NCI-H1417 (cell line): Measurements from ENCODE around the gene C1orf116.

Source experiments
- DNase-seq, 3 experiments: peaks; one replicate each; lab custom pipeline; 2025; lab: John Stamatoyannopoulos, UW

C1orf116 gene

DNA sequence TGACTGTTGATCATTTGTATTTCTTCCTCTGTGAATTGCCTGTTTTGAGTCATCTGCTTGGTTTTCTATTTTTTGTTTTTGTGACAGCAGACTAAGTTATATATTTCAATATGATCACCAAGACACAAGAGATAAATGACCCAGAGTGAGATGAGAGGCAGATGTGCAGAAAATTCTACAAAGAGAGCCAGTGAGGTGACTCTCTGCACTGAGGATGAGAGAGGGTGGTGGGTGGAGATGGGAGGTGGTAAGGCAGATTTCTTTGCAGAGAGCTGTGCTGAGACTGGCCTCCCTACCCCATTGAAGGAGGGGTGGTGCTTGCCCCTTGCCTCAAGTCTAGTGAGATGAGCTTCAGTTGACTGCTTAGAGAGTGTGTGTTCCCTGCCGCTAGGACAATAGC lies 44.7 kb downstream of the C1orf116 start:
- DNase-seq, result no peak

DNA sequence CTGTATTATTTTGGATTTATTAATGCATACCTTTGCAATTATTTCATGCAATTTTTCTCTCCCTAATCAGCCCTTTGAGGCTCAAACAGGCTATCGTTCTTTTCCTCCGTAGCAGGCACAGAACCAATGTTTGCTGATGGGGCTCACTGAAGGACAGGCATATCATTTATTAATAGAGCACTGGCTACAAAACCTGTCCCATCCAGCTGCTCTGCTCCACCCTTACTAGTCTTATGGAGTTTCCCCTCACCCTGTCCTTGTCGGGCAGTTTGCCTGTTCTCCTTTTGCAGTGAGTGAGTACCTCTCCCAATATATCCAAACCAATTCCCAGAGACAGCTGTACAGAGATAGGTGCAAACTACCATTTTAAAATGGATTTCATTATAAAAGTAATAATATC lies 45.7 kb downstream of the C1orf116 start:
- no peak for DNase-seq

DNA sequence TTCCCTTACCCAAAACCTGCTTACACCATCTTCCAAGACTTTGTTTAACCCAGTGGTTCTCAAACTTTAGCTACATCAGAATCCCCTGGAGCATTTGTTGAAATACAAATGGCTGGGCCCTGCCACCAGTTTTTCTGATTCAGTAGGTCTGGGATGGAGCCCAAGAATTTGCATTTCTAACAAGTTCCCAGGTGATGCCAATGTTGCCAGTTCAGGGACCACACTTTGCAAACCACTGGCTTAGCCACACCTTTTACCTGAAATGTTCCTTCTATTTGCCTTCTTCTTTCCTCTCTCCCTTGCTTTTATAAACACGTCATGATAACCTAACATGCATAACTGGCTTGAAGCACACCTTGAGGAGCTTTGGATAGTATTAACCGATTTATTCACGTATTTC lies 46.2 kb downstream of the C1orf116 start:
- no peak for DNase-seq

DNA sequence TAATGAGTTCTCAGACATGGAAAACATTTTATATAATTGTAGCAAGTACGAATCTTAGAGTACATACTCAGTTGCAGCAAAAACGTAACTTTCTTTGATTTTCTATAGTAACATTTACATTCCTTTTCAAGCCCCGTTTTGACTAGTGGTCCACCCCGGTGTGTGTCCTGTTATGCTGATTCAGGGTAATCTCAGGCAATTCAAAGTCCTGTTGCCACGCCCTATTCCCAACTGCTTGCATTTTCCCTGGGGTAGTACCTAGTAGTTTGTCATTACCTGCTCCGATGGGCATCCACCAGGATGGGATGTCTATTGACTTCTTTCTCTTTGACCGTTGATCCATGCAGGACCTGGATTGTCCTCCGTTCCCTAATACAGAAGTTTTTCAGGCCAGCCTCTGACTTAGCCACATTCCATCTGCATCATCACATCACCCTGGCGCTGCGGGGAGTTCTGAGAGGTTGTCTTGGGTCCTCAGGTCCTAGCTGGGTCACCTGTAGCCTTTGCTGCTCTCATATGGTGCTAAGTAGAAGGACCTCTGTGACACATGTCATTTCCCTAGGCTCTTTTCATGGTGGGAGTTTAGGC lies 47.3 kb downstream of the C1orf116 start:
- no peak for DNase-seq

DNA sequence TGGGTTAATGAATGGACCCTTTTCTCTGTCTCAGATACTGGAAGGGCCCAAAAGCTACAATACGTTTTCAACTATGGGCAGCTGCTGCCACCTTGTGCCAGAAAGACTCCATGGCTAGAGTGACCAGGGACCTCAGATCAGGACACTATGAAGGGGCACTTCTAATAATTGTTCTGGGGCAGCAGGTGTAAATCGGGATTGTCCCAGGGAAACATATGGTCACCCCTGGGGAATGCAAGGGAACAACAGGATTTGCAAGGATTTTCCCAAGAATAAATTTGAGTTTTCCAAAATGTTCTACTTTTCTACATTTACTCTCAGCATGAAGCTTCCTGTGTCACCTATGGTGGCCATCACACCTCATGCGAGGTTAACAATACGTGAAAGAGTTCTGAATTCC lies 50.3 kb downstream of the C1orf116 start:
- peak; percentile 45 to 75 (median 56) for DNase-seq

DNA sequence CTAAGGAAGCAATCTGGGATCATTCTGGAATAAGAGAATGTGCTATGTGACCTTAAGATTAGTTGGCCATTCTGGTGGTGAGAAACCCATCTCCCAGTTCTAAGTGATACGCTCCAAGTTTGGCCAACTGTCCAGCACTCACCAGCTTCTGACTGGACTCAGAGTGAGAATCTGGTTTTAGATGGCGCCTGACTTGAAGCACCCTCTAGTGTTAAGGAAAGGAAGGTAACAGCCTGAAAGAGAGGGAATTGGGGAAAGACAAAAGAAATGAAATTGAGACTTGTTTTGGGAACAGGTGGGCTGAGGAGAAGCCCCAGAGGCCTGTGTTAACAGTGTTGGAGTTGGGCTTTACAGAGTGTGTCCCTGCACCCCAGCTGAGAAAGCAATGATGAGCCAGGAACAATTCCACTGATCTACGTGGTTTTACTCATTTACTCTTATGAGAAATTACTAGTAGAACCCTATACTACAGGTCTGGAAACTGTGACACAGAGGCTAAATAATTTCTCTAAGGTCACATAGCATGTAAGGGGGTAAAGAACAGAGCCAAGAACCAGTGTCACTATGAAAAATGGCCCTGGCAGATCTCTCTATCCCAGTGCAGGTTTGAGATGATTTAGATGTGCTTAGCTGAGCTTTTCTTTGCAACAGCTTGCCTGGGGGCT lies 53.0 kb downstream of the C1orf116 start:
- peak in 1 of 3 experiments; percentile 26 for DNase-seq

DNA sequence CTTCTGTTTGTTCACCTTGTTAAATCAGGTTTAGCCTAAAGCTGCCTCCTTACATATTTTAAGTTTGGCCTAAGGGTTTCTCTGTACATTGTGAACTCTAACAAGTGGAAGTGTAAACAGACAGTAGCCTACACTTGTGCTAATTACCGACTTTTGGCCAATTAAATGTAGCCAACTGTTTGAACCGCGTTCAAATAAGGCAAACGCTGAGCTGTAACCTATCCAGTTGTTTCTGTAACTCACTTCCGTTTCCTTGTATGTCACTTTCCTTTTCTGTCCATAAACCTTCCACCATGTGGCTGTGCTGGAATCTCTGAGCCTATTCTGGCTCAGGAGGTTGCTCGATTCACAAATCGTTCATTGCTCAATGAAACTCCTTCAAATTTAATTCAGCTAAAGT lies 54.3 kb downstream of the C1orf116 start:
- DNase-seq, result no peak

DNA sequence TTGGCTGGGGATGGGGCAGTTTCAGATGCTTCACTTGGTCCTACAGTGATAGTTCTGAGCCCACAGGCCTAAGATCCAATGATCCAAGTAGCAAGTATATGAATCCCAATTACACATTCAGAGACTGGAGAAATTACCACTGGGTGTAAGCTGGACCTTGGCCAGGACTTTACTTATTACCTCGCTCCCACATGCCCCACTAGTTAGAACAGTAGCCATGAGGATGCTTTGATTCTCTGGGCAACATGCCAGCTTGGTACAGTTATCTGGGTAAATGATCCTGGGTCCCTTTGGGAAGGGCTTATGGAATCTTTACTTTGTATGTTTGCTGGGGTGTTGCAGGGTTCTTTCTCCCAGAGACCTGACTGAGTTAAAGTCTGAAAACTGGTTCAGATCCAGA lies 57.2 kb downstream of the C1orf116 start:
- peak in 1 of 3 experiments; percentile 27 for DNase-seq

DNA sequence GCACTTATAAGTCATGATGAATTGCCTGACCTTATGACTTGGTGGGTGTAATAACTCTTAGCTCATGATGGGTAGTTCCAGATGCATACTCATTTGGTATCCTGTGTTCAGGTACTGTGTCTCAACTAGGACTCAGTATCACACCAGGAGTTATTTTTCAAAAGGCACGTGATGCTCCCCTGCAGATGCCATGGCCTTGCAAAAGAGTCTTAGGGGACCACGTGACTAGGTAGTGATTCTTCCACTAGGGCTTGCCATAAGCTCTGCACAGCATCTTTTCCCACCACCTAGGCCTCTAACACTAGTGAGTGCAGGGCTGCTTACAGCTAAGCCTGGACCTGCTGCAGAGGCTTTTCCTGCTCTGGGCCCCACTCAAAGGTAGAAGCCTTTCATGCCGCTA lies 58.4 kb downstream of the C1orf116 start:
- no peak for DNase-seq

DNA sequence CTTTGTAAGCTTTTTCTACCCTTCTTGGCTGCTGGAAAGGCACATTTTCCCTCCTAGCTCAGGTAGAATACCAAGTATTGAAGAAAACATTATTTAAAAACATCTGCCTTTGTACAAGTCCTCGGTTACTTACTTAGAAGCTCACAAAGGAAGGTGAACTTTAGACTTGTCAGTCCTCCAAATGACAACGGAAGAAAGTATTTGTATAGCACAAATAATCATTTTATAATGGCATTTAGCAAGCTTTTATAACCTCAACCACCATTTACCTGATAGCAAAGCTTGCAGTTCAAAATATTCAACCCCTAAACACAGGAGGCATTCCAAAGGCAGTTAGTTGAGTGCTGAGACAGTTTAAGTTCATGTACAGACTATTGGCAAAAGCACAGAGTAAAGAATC lies 59.8 kb downstream of the C1orf116 start:
- DNase-seq, result no peak

DNA sequence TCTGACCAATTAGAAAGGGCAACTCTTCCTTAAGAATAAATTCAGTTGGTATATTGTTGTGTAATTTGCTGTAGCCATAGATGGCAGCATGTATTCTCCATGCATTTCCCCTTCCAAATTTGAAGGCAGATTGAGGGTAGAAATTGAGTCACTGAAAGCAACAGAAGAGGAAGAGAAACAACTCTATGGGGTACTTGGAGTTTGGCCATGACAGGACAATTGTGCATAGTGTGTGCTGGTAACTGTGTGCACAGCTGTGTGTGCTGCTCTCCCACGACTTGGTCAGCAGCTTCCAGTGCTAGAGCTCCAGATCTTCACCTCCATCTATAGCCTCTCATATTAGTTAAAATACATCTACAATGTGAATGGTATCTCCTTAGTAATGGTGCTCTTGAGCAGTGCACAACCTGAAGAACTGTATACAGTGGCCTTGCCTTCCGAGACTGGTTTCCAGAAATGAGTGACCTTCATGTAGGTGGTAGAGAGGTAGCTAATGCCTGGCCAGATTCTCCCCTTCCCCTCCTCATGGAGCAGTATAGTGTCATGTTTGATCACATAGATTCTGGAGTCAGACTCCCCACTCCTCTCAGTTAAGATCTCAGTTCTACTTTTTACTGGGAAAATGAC lies 61.4 kb downstream of the C1orf116 start:
- no peak for DNase-seq

DNA sequence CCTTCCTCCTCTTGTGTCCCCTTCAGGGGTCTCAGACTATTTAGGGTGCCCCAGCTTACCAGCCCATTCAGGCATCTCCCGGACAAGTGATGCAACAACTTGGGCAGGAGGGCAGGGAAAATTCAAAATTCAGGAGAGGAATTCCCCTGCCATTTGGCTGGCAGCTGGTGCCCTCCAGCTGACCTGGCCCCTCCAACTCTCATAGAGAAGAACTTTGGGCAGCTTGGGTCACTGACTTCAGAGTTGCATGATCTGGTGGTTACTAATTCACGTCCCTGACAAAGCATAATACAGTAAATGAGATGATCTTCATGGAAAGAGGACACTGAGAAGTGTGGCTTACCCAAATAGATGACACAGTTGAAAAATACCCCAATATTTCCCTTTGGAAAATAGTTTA lies 62.1 kb downstream of the C1orf116 start, which contains the start of gene FCAMR:
FCAMR (minus strand) TSS at position 15 of the 400 bp plus-strand sequence. CDS start 335 bp downstream, outside the sequence.
- no peak for DNase-seq

DNA sequence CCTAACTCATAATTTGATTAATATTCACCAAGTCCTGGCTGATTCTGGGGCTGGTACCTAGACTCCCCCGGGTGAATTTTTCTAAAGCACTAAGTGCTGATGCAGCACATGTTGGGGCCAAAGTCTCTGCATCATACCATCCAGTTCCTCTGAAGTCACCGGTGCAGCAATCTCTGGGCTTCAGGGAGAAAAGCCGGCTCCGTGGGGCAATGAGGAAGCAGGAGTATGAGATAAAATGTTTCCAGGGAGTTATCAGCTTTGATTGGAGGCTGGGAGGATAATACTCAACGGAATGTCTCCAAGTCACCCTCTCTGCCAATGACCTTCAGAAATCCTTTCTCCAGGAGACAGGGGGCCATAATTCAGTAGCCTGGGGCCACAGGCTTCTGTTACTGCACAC lies 63.5 kb downstream of the C1orf116 start:
- no peak for DNase-seq
